SHP77 treated with DMSO at 0.1 percent for 48 hours (cell line): ENCODE measurements around the gene ZIC2.

Experiments
- DNase-seq: peaks from one replicate; lab custom pipeline; 2025; lab: John Stamatoyannopoulos, UW

The ZIC2 gene

GRCh38 chr13:99974296-99974938 lies 7.2 kb upstream of the ZIC2 start:
- no peak for DNase-seq

- no peak for DNase-seq
These were observed 6.5 kb upstream of the ZIC2 start for GRCh38 chr13:99974939-99975561.

- no peak for DNase-seq
These were observed 6.0 kb upstream of the ZIC2 start for GRCh38 chr13:99975626-99976025.

- no peak for DNase-seq
These were observed 5.0 kb upstream of the ZIC2 start for GRCh38 chr13:99976575-99976974.

GRCh38 chr13:99977334-99977911 lies 4.2 kb upstream of the ZIC2 start:
- no peak for DNase-seq

GRCh38 chr13:99977912-99978798 lies 3.4 kb upstream of the ZIC2 start:
- DNase-seq, result no peak

- no peak for DNase-seq
These were observed 2.7 kb upstream of the ZIC2 start for GRCh38 chr13:99978799-99979452.

GRCh38 chr13:99979453-99980200 lies 2.0 kb upstream of the ZIC2 start:
- DNase-seq, result no peak

- DNase-seq, result no peak
These were observed 1.3 kb upstream of the ZIC2 start for GRCh38 chr13:99980201-99980823.

- no peak for DNase-seq
These were observed 505 bp upstream of the ZIC2 start for GRCh38 chr13:99980824-99981734.

- no peak for DNase-seq
These were observed 599 bp downstream of the ZIC2 start for GRCh38 chr13:99982036-99982730.

GRCh38 chr13:99982731-99983498 lies 1.3 kb downstream of the ZIC2 start:
- no peak for DNase-seq

GRCh38 chr13:99983499-99984401 lies 2.2 kb downstream of the ZIC2 start:
- no peak for DNase-seq

GRCh38 chr13:99984461-99985240 lies 3.1 kb downstream of the ZIC2 start:
- no peak for DNase-seq

GRCh38 chr13:99985241-99985874 lies 3.8 kb downstream of the ZIC2 start:
- DNase-seq, result no peak

GRCh38 chr13:99985886-99986527 lies 4.4 kb downstream of the ZIC2 start:
- no peak for DNase-seq
